HG02970 (cell line): ENCODE data around the gene PPP2R5C.
"Not testable (repeated sequence)": the region's sequence is repeated elsewhere in the genome, so short reads cannot be mapped to it uniquely, and the experiment has no call there.

ENCODE experiments used
- ATAC-seq: cut with Tn5 transposase; IDR thresholded peaks from one replicate; pipeline ENCODE4 v1.9.1; 2021; ENCODE audit warnings: mild to moderate bottlenecking, moderate library complexity, moderate number of reproducible peaks; ENCODE audit not compliant: unreplicated experiment, low FRiP score

Gene PPP2R5C

GRCh38 chr14:101726954-101727302 is 34.6 kb upstream of the PPP2R5C start:
- no peak for ATAC-seq

GRCh38 chr14:101727611-101728366 is 33.7 kb upstream of the PPP2R5C start:
- no peak for ATAC-seq

- no peak for ATAC-seq
Measured at GRCh38 chr14:101728367-101728742, 33.2 kb upstream of the PPP2R5C start.

DNA sequence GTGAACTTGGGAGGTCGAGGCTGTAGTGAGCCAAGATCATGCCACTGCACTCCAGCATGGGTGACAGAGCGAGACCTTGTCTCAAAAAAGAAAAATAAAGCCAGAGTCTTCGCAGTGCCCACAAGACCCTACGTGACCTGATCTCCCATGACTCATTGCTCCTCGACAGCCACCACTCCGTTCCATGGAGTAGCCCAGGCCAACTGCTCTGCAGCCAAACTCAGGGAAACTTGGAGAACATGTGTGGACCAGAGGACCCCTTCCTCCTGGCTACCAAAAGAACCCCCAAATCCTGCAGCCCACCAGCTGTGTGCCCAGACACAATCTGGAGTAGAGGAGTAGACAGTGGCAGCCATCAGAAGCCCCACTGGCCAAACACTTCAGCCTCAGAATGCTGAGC is 32.1 kb upstream of the PPP2R5C start:
- no peak for ATAC-seq

GRCh38 chr14:101730157-101730556 is 31.4 kb upstream of the PPP2R5C start:
- ATAC-seq, result not testable (repeated sequence)

DNA sequence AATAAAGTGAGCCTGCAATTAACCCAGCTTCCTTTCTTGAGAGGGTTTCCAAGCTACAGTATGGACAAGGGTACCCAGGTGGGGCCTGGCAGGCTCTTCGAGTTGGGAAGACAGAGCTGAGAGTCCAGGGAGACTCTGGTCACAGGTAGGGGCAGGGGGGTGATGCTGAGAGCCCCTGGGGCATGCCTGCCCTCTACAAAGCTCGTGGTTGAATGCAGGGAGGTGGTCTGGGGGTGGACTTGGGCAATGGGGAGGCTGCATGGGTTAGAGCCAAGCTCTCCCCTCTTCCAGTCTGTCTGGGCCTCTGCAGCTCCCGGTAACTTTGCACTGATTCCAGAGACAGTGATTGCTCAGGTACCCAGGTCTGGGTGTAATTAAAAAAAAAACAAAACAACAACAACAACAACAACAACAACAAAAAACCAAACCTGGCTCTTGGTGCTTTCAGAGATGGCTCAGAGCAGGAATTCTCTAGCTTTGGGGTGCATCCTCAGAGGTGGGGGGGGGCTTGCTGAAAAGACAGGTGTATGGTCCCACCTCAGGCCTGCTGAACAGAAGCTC is 30.8 kb upstream of the PPP2R5C start:
- ATAC-seq, result no peak

DNA sequence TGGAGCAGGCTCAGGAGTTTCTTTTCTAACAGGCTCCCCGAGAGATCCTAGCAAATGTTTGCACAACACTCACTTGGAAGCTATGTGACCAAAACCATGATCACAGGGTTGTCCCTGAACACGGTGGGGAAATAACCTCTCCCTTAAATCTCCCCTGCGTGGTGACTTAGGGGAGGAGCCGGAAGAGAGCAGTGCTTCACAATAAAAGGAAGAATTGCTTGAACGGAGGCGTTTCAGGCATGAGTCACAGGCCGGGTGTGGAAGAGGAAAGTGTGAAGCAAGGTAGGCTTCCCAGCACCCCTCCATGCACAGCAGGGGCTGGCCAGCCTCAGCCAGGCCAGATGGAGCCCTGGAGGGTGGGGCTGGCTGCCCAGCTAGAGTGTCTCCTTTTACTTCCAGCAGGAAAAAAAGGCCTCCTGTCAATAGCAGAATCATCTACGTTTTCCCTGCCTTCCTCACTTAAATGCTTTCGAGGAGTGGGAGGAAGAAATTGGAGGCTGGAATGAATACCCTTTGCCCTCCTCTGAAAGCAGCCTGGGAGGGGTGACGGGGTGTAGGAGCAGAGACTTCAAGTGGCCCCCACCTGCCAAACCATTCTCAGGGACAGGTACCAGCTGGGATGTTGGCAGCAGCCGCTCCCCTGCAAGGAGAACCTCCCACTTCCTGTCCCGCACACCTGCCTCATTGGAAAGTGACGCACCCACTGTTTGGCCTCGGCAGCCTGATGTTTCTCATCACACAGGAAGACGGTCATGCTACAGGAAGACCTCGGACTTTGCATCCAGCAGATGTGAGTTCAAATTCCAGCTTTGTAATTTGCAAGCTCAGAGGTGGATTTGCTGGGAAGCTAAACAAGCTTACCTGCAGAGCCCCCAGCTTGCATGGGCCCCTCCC is 30.1 kb upstream of the PPP2R5C start:
- ATAC-seq, result no peak

- ATAC-seq, result no peak
Measured at GRCh38 chr14:101732118-101732517, 29.4 kb upstream of the PPP2R5C start.

- ATAC-seq, result no peak
Measured at GRCh38 chr14:101733211-101733610, 28.3 kb upstream of the PPP2R5C start.

DNA sequence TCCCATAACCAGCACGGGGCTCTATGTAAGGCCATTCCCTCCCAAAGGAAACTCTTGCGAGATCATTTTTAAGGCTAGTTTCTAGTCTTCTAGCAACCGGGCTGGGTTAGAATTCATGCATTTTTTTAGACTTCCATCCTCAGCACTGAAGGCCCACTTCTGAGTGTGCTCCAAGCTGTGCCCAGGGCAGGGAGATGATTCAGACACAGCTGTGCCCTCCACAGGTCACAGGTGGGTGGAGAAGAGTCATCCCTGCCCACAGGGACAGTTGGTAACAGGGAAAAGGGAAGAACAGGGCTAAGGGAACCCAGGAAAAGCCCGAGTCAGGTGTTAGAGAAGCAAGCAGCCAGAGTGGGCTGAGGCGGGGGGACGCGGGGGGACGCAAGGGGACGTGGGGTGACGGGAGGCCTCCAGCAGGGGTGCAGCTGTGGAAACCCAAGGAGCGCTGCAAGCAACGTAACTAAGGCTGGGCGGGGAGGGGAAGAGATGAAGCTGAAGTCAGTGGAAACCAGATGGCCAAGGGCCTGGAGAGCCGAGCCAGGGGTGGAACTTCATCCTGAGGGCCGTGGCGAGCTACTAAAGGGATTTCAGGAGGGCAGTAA is 27.2 kb upstream of the PPP2R5C start:
- no peak for ATAC-seq

DNA sequence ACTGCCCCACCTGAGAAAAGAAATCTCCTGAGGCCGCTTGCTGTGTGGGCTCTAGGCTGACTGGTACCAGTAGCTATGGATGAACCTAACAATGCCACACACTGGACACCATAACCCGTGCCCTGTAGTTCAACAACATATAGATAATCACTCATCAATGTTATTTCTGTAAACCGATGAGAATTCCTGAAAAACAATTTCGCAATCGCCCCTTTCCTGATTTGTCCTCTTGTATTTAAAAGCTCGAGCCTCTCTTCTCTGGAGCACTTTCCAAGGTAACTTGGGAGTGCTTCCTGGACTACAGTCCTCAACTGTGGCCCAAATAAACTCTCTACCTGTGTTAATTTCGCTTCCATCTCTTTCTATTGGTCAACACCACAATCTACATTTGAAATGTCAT is 26.1 kb upstream of the PPP2R5C start:
- ATAC-seq, result no peak

GRCh38 chr14:101736071-101736470 is 25.4 kb upstream of the PPP2R5C start:
- no peak for ATAC-seq

GRCh38 chr14:101736585-101736984 is 24.9 kb upstream of the PPP2R5C start:
- no peak for ATAC-seq

GRCh38 chr14:101737414-101738339 is 23.8 kb upstream of the PPP2R5C start:
- no peak for ATAC-seq

DNA sequence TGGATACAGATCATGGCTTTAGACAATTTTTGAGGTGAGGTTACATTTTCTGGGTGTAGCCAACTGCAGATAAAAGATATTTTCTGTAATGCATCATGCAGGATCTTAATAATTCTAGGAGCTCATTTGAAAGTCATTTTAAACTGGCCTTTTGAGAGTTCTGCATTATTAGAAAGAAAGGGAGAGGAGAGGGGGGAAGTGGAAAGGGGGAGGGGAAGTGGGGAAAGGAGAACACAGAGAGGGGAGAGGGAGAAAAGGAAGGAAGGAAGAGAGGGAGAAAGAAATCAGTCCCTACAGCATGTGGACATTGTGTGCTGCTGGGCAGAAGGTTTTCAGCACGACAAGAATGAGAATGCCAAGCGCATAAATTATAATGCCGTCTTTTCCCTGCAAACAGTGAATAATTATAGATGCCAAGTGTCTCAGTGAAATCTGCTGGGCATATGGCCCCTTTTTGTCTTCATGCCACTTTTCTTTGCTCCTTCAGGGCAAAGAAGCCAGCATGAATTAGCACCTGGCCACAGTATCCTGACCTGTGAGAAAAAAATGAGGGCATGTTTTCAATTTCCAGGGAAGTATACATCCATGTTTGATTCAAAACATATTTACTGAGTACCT is 22.7 kb upstream of the PPP2R5C start:
- ATAC-seq, result no peak

GRCh38 chr14:101739446-101740141 is 21.9 kb upstream of the PPP2R5C start:
- no peak for ATAC-seq

GRCh38 chr14:101740981-101741380 is 20.5 kb upstream of the PPP2R5C start:
- no peak for ATAC-seq

DNA sequence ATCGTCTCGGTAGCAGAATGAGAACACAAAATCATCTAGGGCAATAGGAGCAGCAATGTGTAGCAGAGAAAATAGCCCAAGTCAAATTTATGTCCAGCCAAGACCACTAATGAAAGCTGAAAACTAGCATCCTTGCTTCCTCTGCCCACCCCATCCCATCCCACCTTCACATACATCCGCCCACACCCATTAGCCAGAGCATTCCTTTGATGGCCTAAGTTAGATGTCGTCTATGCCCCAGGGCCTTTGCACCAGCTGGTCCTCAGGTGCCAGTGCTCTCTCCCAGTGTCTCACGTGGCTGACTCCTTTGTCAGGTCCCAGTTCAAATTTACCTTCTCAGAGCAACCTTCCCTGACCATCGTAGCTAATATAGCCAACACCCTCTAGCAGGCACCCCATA is 17.8 kb upstream of the PPP2R5C start:
- ATAC-seq, result no peak

GRCh38 chr14:101744382-101744781 is 17.1 kb upstream of the PPP2R5C start:
- ATAC-seq, result not testable (repeated sequence)
